Measurements from ENCODE around the gene MED13L.

DNA sequence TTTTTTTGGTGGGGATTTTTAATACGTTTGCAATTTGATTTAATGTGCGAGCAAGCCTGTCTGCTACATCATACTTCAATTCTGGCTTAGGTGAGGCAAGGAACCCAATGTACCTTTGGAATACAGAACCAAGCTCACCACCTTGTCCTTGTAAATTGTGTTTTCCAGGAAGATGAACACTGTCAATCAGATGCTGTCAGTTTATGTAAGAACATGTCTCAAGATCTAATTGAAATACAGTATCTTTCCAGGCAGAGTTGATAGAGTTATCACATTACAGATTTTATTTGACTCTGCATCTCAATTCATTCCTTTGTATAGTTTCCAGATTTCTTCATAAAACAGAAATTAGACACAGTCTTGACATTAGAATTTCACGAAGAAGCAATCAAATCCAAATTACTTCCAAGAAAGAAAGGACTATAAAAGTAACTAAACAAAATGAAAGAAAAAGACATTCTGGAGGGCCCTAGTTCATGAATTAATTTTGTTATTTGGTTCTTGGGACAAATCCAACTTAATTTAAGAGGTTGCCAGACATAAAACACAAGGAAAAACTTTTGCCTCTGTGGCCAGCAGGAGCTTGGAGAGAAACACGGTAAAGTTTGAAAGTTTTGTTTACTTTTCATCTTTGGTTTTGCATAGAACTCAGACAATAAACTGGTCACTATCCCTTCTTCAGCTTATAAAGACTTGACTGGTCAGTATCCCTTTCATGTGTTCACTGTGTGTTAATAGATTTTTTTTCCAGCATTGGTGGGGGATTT, 16.4 kb upstream of the MED13L start:
- TF ChIP-seq, protein P1, sequence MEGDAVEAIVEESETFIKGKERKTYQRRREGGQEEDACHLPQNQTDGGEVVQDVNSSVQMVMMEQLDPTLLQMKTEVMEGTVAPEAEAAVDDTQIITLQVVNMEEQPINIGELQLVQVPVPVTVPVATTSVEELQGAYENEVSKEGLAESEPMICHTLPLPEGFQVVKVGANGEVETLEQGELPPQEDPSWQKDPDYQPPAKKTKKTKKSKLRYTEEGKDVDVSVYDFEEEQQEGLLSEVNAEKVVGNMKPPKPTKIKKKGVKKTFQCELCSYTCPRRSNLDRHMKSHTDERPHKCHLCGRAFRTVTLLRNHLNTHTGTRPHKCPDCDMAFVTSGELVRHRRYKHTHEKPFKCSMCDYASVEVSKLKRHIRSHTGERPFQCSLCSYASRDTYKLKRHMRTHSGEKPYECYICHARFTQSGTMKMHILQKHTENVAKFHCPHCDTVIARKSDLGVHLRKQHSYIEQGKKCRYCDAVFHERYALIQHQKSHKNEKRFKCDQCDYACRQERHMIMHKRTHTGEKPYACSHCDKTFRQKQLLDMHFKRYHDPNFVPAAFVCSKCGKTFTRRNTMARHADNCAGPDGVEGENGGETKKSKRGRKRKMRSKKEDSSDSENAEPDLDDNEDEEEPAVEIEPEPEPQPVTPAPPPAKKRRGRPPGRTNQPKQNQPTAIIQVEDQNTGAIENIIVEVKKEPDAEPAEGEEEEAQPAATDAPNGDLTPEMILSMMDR (conservative IDR thresholded peaks at IDR 0.05; ENCODE audit: low read depth, low read length), result no peak
- no peak for TF ChIP-seq EZH2 (IDR thresholded peaks at IDR 0.05; ENCODE audit: borderline replicate concordance, low read depth, low read length, poor library complexity, severe bottlenecking)

Measured in A673 (cell line).